Right lobe of liver (tissue), 6 donors: ENCODE measurements around the gene AHI1. TPM values are rescaled to one million over a fixed set of nuclear protein-coding genes. Genes with fewer than 3 reads are reported as not detected.
A peak's percentile ranks its signal among the peaks of the same experiment; 100 is the strongest.

Source experiments
- ATAC-seq, 4 donors: fragments of 200-7000 bp; cut with Tn5 transposase; one replicate each; pipeline ENCODE4 v1.9.1; 2020; ENCODE audit warnings: mild to moderate bottlenecking in 4 of 4, moderate library complexity in 4 of 4
- DNase-seq, 3 donors: peaks; one replicate each; pipeline ENCODE4 v3.0.0-alpha.2; 2020
- H3K27ac ChIP-seq, 3 donors: fragments of 200-600 bp; one replicate each; pipeline ENCODE4 v1.8.0; 2022
- H3K27me3 ChIP-seq, 2 donors: fragments of 200-600 bp; one replicate each; pipeline ENCODE4 v1.8.0; 2022
- H3K36me3 ChIP-seq, 4 donors: fragments of 200-600 bp; sonication (generic) in 1 of 4; one replicate each; pipeline versions ENCODE4 v1.5.1 to v1.8.0; 2017 to 2022; ENCODE audit warnings: control low read depth in 1 of 4
- H3K4me1 ChIP-seq, 4 donors: fragments of 200-600 bp; sonication (generic) in 1 of 4; one replicate each; pipeline versions ENCODE4 v1.5.1 to v1.8.0; 2017 to 2022; ENCODE audit warnings: control low read depth in 1 of 4
- H3K4me3 ChIP-seq, 3 donors: fragments of 200-600 bp; one replicate each; pipeline ENCODE4 v1.8.0; 2022
- H3K9me3 ChIP-seq, 4 donors: fragments of 200-600 bp; sonication (generic) in 1 of 4; one replicate each; pipeline versions ENCODE4 v1.5.1 to v1.8.0; 2017 to 2022; ENCODE audit warnings: control low read depth in 1 of 4
- CTCF ChIP-seq, 4 donors: fragments of 200-600 bp in 3 of 4; fragments of 450-650 bp in 1 of 4; IDR thresholded peaks; one replicate each; pipeline versions ENCODE4 v1.5.1 to v1.8.0; 2016 to 2022; ENCODE audit warnings: antibody characterized with exemption in 4 of 4, mild to moderate bottlenecking in 2 of 4
- POLR2A ChIP-seq: fragments of 450-650 bp; IDR thresholded peaks from one replicate; pipeline ENCODE4 v1.6.1; 2017; ENCODE audit warnings: antibody characterized with exemption, mild to moderate bottlenecking
- WGBS: methylation state at CpG from one replicate; pipeline ENCODE4 v1.1.6; 2018; ENCODE audit warnings: low coverage, low lambda C conversion rate; ENCODE audit not compliant: insufficient coverage; ENCODE audit errors: missing lambda C conversion rate; 5-methylcytosine and 5-hydroxymethylcytosine counted together
- intact Hi-C, 2 donors: fragments of 100-400 bp; cut with DNase I; formaldehyde crosslinking; loops; one replicate each; pipeline versions ENCODE4 v1.11.2 to v1.14.1; 2022
- total RNA-seq, 6 experiments: library from RNA; depleted of rRNA in 2 of 6; stranded (reverse); fragments of >200 nt in 2 of 6; fragmentation: NEBNext Ultra II Directional in 3 of 6; extraction: Animal tissue kit (Norgen Biotek cat#: 25700) in 3 of 6; gene quantifications; one replicate each; pipeline versions ENCODE4 v1.1.0 to v1.2.4, GENCODE V29; 2016 to 2023
- donor health status: DM: no; HTN: yes; CAD: no.
- donor health status: DM: no; HTN: no; CAD: no.
- donor health status: DM: no; HTN: no; CAD: no.
- donor health status: DM: no; HTN: yes; CAD: no.
- donor health status: DM: no; HTN: yes; CAD: no.

The AHI1 gene
- total RNA-seq, 6 experiments from 2014 or later, result 4.7 to 9.2 (median 8.0) TPM

GRCh38 chr6:135434095-135434494 is 63.4 kb downstream of the AHI1 start:
- Histone ChIP-seq H3K36me3 (no peaks in the 10 kb centered on the region), H3K4me3 (no peak overlapping the region), H3K9me3 (no peaks in the 10 kb centered on the region), H3K4me1 (no peaks in the 10 kb centered on the region), H3K27ac (no peak overlapping the region), H3K27me3 (no peaks in the 10 kb centered on the region)
- intact Hi-C loops, result no loop called here
- TF ChIP-seq CTCF (IDR thresholded peaks at IDR 0.05), result no peak
- ATAC-seq (no peak), DNase-seq (no peak)
- WGBS, result 70% methylated on average over 1 of the region's 1 CpG

- ATAC-seq (no peak), DNase-seq (no peak)
- no peak overlapping the region for H3K4me3 ChIP-seq
- H3K27me3 ChIP-seq, result no peaks in the 10 kb centered on the region
- no peak overlapping the region for H3K27ac ChIP-seq
- whole genome bisulfite sequencing, result 94% methylated on average over 2 of the region's 2 CpGs
- H3K9me3 ChIP-seq, result no peaks in the 10 kb centered on the region
- TF ChIP-seq CTCF (IDR thresholded peaks at IDR 0.05) (no peak), POLR2A (no peak)
- no peaks in the 10 kb centered on the region for H3K4me1 ChIP-seq
- no peaks in the 10 kb centered on the region for H3K36me3 ChIP-seq
- intact Hi-C loops, result no loop called here
These were observed 69.5 kb downstream of the AHI1 start for GRCh38 chr6:135428078-135428477.

- no peaks in the 10 kb centered on the region for H3K4me1 ChIP-seq
- no peak overlapping the region for H3K4me3 ChIP-seq
- intact Hi-C loops, result no loop called here
- H3K27me3 ChIP-seq, result no peaks in the 10 kb centered on the region
- TF ChIP-seq CTCF (IDR thresholded peaks at IDR 0.05) (no peak), POLR2A (no peak)
- WGBS, result 83% methylated on average over 1 of the region's 1 CpG
- DNase-seq (no peak), ATAC-seq (no peak)
- no peaks in the 10 kb centered on the region for H3K9me3 ChIP-seq
- no peaks in the 10 kb centered on the region for H3K36me3 ChIP-seq
- H3K27ac ChIP-seq, result no peak overlapping the region
These were observed 70.7 kb downstream of the AHI1 start for GRCh38 chr6:135426833-135427232.

- no peaks in the 10 kb centered on the region for H3K27me3 ChIP-seq
- no peak overlapping the region for H3K4me3 ChIP-seq
- no peaks in the 10 kb centered on the region for H3K9me3 ChIP-seq
- 82% methylated on average over 1 of the region's 1 CpG for WGBS
- ATAC-seq (no peak), DNase-seq (no peak)
- no peak overlapping the region for H3K27ac ChIP-seq
- intact Hi-C loops, result no loop called here
- H3K4me1 ChIP-seq, result no peaks in the 10 kb centered on the region
- TF ChIP-seq POLR2A (no peak), CTCF (IDR thresholded peaks at IDR 0.05) (no peak)
- no peaks in the 10 kb centered on the region for H3K36me3 ChIP-seq
These were observed 73.2 kb downstream of the AHI1 start for GRCh38 chr6:135424385-135424784.

- Histone ChIP-seq H3K27ac (no peak overlapping the region), H3K27me3 (no peaks in the 10 kb centered on the region), H3K4me3 (no peak overlapping the region), H3K9me3 (no peaks in the 10 kb centered on the region), H3K36me3 (no peaks in the 10 kb centered on the region), H3K4me1 (no peaks in the 10 kb centered on the region)
- peak; percentile 90 to 95 (median 94) for ATAC-seq
- DNase-seq, result no peak
- 5% methylated on average over 2 of the region's 2 CpGs for WGBS
- TF ChIP-seq POLR2A (no peak), CTCF (IDR thresholded peaks at IDR 0.05) (peak; percentile 57 to 73 (median 72))
- intact Hi-C loops, result no loop called here
These were observed 73.9 kb downstream of the AHI1 start for GRCh38 chr6:135423649-135424128.
